ENCODE results near the gene SLC37A1. TPM values are rescaled to one million over a fixed set of nuclear protein-coding genes. Genes with fewer than 3 reads are reported as not detected.

The SLC37A1 gene
- total RNA-seq, 1 experiment from 2014 or later = 15.0 TPM

GRCh38 chr21:42540396-42540795, 26.7 kb downstream of the SLC37A1 start:
- TF ChIP-seq CBX3 (IDR thresholded peaks at IDR 0.05; ENCODE audit: low read depth) (no peak), ZNF274 (IDR thresholded peaks at IDR 0.05; ENCODE audit: low read depth, low read length) (no peak), EZH2phosphoT487 (IDR thresholded peaks at IDR 0.05; ENCODE audit: borderline replicate concordance) (no peak), SRF (IDR thresholded peaks at IDR 0.05; ENCODE audit: low read depth) (no peak), REST (IDR thresholded peaks at IDR 0.05; ENCODE audit: low read depth) (no peak), FOSL1 (IDR thresholded peaks at IDR 0.05; ENCODE audit: low read depth) (no peak), CEBPB (IDR thresholded peaks at IDR 0.05; ENCODE audit: low read depth) (no peak), YY1 (IDR thresholded peaks at IDR 0.05; ENCODE audit: extremely low read depth, insufficient replicate concordance, low read depth, low read length) (no peak), ELF1 (IDR thresholded peaks at IDR 0.05; ENCODE audit: borderline replicate concordance, low read depth) (no peak)
- TF ChIP-seq, protein P1, sequence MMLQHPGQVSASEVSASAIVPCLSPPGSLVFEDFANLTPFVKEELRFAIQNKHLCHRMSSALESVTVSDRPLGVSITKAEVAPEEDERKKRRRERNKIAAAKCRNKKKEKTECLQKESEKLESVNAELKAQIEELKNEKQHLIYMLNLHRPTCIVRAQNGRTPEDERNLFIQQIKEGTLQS (IDR thresholded peaks at IDR 0.05) = no peak
- Histone ChIP-seq H3K4me1 (ENCODE audit: control insufficient read depth in 1 of 2, insufficient read depth in 2 of 2, low read length in 2 of 2) (no peaks in the 10 kb centered on the region), H3K9ac (ENCODE audit: low read length) (no peak overlapping the region), H4K20me1 (ENCODE audit: insufficient read depth) (no peaks in the 10 kb centered on the region), H3K4me3 (replicated peaks in 1 of 2; ENCODE audit: low read depth in 1 of 2, low read length in 2 of 2) (no peak overlapping the region), H3K9me2 (ENCODE audit: insufficient read depth) (no peaks in the 10 kb centered on the region), H3K9me3 (ENCODE audit: control insufficient read depth in 1 of 2, insufficient read depth in 1 of 2, low read depth in 1 of 2, low read length in 2 of 2) (no peaks in the 10 kb centered on the region), H3K4me2 (ENCODE audit: low read length) (no peak overlapping the region), H3K36me3 (ENCODE audit: control insufficient read depth in 1 of 2, insufficient read depth in 2 of 2, low read length in 2 of 2) (peaks cover 0 to 2% of the 10 kb centered on the region in 2 experiments; a peak in 1 of 4 replicates), H2AFZ (ENCODE audit: low read depth, low read length, poor library complexity, severe bottlenecking) (no peak overlapping the region), H3K27me3 (ENCODE audit: insufficient read depth, low read length) (no peaks in the 10 kb centered on the region), H3K27ac (ENCODE audit: low read depth, low read length) (no peak overlapping the region), H3K79me2 (ENCODE audit: insufficient read depth, low read length) (no peaks in the 10 kb centered on the region)
- no peak for ATAC-seq
- BruUV-seq (replicated peaks) = no TSS peak
- RAD21 ChIA-PET (ENCODE audit: low non-redundant PET in 1 of 2, low total read pairs in 2 of 2, uncharacterized antibody in 2 of 2, unreplicated experiment in 2 of 2) = no interaction called here
- POLR2A ChIA-PET = no interaction called here
- no peak for DNase-seq (ENCODE audit: low read depth, low spot score)
- CTCF ChIA-PET = interaction anchor here (1.7 kb wide), 1 partner anchor 159 kb away, joined by 4 read pairs; no protein-coding TSS in a partner anchor
- intact Hi-C loops (cut with micrococcal nuclease) = no loop called here

Data from HCT116 (cell line).